ENCODE results near the gene OSBPL10.
"Not testable (repeated sequence)": the region's sequence is repeated elsewhere in the genome, so short reads cannot be mapped to it uniquely, and the experiment has no call there.

The OSBPL10 gene, protein sequence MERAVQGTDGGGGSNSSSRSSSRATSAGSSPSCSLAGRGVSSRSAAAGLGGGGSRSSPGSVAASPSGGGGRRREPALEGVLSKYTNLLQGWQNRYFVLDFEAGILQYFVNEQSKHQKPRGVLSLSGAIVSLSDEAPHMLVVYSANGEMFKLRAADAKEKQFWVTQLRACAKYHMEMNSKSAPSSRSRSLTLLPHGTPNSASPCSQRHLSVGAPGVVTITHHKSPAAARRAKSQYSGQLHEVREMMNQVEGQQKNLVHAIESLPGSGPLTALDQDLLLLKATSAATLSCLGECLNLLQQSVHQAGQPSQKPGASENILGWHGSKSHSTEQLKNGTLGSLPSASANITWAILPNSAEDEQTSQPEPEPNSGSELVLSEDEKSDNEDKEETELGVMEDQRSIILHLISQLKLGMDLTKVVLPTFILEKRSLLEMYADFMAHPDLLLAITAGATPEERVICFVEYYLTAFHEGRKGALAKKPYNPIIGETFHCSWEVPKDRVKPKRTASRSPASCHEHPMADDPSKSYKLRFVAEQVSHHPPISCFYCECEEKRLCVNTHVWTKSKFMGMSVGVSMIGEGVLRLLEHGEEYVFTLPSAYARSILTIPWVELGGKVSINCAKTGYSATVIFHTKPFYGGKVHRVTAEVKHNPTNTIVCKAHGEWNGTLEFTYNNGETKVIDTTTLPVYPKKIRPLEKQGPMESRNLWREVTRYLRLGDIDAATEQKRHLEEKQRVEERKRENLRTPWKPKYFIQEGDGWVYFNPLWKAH
- 0 to 0.55 (median 0.21) reads per million in 18 experiments for total RNA-seq

DNA sequence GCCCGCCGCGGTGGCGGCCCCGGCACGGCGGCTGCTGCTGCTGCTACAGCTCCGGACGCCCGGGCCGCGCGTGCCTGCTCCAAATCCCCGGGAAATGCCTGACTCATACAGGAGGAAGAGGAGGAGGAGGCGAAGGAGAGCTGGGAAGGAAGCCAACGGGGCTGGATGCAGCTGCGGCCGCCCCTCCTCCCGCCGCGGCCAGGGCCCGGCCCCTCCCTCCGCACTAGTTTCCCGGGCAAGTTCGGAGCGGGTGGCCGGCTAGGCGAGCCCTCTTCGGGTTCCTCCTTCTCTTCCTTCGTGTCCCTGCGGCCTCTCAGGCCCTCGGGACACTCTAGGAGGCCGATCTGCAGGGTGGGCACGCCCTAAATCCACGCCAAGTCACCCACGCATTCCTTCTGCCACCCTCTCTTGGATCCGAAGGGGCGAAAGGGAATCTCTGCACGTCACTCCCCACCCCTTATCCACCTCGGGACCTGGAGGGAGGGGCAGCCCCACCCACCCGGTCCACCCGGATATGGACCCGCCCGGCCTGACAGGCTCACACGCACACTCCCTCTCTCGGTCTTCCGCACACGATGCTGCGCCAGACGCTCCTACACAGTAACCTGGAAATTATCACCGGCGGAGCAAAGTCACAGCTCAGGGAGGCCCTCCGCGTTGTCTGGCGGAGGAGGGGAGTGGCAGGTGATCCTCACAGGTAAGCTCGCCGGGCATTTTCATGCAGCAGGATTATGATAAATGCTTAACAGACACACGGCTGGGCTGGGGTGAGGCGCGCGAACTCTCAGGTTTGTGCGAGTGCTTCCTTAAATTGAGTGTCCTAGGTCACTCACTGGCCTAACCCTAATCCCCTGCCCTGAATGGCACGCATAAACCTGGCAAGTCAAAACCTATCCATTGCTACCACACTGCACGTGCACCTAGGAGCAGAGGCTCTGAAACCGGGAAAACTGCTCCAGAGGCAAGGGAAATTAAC, at the start of gene OSBPL10, which contains the start of gene ZNF860:
TSS of gene OSBPL10 (minus strand) at position 57 of the 976 bp plus-strand sequence. CDS start 83 bp downstream, outside the sequence.
TSS of gene ZNF860 (plus strand) at position 545 of the 976 bp plus-strand sequence. CDS start 7,330 bp downstream, outside the sequence.
- DNase-seq = peak; percentile 19 to 40

DNA sequence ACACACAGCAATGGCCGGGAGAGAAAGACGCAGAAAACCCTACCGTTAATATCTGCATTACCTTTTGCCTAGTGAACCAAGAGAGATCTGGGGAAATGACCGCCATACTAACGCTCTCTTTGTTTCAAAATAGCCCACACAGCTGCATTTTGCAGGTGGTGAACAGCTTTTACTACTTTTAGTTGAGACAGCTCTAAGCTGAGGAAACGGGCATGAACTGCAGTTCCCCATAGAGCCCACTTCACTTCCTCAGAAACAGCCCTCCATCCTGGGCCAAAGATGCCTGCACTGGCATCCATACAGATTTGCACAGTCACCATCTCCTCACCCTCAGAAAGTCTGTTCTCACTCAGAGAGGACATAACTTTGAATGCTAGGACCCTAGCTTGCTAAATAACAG, 45.5 kb upstream of the OSBPL10 start:
- peak in 1 of 2 donors; percentile 29 for DNase-seq

DNA sequence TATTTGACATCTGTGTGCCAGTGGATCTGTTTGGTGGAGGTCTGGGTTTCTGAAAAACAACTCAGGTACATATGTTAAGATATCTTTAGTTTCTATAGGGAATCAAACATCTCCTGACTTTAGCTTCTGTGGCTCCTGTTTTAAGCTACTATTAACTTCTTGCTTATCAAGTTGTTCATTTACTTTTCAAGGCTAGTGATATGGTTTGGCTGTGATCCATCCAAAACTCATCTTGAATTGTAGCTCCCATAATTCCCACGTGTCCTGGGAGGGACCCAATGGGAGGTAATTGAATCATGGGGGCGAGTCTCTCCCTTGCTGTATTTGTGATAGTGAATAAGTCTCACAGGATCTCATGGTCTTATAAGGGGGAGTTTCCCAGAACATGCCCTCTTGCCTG, 41.9 kb upstream of the OSBPL10 start:
- DNase-seq = no peak

DNA sequence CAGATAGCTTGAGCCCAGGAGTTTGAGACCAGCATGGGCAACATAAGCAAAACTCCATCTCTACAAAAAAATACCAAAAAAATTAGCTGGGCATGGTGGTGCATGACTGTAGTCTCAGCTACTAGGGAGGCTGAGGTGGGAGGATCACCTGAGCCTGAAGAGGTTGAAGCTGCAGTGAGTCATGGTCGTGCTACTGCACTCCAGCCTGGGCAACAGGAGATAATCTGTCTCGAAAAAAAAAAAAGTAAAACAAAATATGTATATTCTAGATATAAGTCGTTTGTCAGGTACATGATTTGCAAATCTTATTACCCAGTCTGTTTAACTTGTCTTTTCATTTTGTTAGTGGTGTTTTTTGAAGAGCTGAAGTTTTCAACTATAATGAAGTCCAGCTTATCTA, 40.7 kb upstream of the OSBPL10 start:
- DNase-seq = no peak

DNA sequence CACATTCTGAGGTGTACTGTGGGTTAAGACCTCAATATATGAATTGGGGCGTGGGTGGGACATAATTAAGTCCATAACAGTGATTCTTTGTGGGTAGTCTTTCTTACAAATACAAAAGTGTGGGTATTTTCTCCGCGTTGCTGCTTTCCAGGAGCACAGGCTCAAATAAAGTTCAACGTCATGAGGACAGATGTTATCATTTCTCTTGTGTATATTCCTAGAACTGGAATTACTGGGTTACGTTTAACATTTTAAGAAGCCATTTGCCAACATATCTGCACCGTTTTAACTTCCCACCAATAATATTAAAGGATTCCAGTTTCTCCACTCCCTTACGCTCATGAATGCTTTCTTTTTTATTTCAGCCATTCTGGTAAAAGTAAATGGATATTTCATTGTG, 40.1 kb upstream of the OSBPL10 start:
- no peak for DNase-seq

DNA sequence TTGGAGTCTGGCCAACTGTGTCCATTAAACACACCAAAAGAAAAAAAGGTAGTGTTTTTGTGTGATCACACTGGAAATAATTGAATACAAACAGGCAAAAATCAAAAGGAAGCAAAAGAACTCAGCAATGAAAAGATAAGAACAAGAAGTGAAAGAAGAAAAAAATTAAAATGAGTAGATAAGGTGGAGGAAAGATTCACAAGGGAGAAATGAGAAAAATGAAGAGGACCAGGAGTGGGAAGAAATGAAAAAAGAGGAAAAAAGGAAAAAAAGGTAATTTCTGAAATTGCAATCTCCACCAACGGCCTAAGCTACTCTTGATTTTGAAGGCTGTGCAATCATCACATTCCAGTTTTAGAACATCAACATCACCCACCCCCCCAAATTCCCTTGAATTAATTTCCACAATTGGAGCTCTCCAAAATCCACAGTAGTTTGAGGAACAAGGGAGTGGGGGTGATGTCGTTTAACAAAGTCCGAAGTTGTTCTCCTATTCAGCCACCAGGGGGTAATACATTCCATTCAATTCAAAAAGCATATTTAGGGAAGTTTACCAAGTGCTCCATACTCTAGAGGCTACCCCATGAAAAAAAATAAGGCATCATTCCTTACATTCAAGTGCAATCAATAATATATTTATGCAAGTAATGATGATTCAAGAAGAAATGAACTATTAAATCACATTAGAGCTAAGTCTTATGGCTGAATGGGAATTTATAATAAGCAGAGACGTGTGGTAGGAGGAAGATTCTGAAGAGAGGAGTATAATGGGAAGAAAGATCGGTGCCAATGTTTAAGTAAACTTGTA, 37.9 kb upstream of the OSBPL10 start:
- DNase-seq = peak; percentile 55 to 63

DNA sequence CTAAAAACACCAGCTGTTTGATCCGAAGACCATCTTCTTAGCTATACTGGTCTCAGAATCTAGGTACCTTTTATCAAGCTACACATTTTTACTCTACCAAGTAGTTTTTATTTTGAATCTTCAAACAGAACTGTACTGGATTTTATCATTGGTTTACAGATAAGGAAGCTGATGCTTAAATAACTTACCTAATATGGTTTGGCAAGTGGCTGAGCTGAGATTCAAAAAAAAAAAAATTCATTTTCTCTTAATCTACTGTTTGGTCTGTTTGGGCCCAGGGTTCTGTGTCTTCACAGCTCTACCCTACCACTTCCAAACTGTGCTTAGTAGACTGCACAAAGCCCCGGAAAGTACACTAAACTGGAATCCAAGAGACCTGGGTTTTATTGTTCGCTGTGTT, 36.2 kb upstream of the OSBPL10 start:
- DNase-seq = no peak

DNA sequence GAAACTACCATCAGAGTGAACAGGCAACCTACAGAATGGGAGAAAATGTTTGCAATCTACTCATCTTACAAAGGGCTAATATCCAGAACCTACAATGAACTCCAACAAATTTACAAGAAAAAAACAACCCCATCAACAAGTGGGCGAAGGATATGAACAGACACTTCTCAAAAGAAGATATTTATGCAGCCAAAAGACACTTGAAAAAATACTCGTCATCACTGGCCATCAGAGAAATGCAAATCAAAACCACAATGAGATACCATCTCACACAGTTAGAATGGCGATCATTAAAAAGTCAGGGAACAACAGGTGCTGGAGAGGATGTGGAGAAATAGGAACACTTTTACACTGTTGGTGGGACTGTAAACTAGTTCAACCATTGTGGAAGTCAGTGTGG, 34.6 kb upstream of the OSBPL10 start:
- not testable (repeated sequence) for DNase-seq

DNA sequence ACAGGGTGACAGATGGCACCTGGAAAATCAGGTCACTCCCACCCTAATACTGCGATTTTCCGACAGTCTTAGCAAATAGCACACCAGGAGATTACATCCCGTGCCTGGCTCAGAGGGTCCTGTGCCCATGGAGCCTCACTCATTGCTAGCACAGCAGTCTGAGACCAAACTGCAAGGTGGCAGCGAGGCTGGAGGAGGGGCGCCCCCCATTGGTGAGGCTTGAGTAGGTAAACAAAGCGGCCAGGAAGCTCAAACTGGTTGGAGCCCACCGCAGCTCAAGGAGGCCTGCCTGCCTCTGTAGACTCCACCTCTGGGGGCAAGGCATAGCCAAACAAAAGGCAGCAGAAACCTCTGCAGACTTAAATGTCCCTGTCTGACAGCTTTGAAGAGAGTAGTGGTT, 29.6 kb upstream of the OSBPL10 start:
- DNase-seq = not testable (repeated sequence)

DNA sequence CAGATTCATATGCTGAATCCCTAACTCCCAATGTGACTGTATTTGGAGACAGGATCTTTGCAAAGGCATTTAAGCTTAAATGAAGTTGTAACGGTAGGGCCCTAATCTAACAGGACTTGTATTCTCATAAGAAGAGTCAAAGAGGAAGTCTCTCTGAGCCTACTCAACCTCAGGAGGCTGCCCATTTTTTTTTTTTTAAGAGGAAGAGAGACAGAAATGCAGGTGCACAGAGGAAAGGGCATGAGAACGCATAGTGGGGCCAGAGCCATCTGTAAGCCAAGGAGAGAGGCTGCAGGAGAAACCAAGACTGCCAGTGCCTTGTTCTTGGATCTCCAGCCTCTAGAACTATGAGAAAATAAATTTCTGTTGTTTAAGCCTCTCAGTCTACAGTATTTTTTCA, 28.9 kb upstream of the OSBPL10 start:
- no peak for DNase-seq

DNA sequence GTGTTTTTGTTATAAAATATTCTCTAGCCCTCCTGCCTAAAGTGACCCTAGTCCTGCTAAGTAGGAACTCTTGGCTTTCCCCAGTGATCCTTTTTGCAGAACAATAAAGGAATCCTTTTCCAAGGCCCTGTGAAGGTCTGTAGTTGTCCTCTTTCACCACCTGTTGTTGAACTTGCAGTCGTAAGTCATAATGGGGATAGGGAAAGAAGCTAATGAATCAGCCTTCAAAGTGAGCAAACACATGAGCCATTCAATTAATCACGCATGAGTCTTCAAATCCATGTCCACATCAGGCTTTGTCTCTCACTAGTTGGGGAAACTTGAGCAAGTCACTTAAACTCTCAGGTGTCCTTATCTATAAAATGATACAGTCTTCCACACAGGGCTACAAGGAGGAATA, 28.0 kb upstream of the OSBPL10 start:
- DNase-seq = no peak

DNA sequence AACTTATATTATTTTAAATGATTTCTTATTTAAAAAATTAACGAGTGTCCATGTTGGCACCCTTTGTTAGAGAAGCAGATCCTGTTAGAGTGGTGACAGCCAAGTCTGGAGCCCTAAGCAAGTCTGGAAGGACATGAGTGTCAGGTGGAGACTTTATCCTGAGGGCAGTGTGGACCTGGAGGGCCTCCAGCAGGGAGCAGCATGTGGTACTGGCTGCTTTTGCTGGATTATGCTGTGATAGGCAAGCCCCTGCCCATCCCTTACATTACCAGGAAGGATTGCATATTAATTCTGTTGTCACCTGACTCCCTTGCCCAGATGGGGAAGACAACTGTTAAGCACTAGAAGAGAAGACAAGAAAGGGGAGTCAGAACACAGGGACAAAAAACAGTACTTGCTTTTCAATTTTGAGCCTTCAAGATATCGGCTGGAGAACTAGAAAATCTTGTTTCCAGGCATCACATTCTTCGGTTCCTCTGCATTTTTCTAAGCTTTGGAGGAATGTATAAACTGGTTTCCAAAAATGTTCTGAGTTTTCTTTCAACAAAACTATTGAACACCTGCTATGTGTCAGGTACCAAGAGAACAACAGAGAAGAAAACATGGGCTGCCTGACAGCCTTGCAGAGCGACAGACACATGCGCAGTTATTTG, 23.2 kb upstream of the OSBPL10 start:
- no peak for DNase-seq

DNA sequence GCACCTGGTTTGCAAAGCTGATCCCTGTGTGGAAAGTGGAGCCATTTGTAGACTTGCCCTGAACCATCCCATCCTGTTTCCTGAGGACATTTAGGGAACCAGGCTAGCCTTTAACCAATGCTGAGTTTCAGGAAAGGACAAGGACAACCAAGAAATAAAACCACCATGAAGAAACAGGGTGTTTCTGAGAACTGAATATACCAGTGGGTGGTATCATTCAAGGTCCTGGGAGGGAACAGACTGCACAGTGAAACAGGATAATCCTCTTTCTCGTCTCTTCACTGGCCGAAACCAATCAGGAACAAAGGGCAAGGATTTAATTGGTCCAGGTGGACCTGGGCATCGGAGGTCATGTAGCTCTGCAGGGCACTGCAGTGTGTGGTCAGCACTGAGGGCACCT, 22.3 kb upstream of the OSBPL10 start:
- no peak for DNase-seq

DNA sequence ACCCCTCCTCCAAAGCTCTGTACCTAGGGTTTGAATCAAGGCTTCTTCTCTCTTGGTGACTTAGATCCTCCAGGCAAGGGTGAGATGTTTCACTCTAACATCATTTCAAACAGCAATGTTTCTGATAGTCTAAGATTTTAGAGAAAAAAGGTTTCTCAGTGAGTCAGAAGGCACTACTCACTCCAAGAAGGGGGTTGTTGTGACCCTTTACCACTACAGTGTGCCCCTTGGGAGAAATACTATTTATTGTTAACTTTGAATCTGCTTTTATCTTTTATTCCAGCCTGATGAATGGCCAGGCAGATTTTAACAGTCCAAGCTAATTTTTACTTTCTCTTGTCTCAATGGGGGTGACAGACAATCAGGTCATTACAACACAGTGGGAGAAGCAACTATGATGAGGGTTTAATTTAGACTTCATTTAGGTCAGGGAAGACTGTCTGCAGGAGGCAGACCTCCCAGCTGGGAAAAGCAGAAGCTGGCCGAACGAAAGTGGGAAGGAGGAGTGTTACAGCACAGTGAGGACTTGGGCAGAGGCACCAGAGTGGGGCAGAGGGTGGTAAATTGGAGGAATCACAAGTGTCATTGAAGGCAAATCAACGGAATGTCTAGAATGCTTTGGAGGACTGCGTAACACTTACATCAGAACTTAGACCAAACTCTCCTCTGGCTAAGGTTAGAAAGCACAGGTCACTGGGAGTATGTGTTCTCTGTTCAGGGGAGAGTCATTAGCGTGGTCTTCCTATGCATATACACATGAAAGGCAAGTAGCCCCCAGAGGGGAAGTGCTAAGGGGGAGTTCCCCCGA, 21.7 kb upstream of the OSBPL10 start:
- DNase-seq = peak in 1 of 2 donors; percentile 39

DNA sequence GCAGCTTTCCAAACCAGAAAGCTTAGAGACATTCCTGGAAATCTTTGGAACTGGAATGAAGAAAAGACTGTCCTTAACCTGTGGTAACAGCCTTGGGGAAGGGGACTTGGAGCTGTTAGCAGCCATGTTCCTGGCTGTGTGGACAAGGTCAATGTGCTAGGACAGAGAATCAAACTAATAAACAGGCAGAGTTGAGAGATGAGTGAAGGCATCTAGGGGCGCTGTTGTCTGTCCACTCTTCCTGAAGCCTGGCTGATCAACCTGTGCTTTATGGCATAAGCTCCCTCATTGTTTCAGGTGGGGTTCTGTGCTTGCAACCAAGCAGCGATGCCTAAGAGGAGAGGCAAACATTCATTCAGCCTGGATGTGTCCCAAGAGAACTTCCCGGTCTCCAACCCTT, 19.8 kb upstream of the OSBPL10 start:
- DNase-seq = no peak

DNA sequence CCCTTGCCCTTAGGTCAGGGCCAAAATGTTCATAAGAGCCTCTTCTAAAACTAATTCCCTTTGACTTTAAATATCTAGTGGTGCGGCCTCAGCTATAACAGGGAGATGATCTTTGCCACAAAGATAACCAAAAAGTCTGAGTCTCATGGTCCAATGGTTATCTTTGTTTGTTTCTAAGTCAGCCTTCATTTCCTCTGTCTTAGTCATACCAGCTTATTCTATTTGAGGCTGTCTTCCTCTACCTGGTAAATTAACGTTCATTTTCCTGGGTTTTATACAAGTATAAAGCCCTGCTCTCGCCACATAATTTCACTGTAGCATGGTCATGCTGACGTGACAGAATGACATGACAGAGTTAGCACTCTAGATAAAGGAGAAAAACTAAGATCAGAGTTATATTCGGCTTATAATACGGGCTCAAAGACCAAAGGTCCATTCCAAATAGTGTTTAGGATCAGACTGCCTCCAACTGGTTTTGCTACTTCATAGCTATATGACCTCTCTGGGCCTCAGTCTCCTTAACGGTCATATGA, 18.9 kb upstream of the OSBPL10 start:
- no peak for DNase-seq

DNA sequence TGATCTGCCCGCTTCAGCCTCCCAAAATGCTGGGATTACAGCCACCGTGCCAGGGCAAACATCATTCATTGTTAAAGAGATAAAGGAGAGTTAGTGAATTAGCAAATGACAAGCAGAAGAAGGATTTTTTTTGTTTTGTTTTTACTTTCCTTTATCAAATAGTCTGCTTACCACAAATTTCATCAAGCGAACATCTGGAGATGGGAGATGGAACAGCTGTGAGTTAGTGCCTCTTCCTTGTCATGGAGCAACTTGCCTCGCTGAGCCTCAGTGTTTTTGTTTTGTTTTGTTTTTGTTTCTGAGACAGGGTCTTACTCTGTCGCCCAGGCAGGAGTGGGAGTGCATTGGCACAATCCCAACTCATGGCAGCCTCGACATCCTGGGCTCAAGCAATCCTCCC, 16.4 kb upstream of the OSBPL10 start:
- DNase-seq = no peak

DNA sequence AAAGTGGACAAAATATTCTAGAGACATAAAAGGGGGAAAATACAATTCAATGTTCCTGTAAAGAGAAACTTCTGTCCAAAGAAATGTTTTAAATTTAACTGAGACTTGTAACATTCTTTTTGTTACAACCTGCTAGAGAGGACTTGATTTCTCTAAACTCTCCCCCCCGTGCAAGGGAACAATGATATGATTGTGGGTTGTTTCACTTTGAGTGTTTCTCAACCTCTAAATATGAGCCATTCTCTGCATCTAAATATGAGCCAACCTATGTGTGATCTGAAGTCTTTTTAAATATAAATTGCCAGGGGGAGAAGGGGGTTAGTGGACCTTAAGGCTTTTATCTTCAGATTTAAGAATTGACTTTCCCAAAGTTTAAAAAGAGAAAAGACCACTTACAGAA, 15.1 kb upstream of the OSBPL10 start:
- DNase-seq = no peak

DNA sequence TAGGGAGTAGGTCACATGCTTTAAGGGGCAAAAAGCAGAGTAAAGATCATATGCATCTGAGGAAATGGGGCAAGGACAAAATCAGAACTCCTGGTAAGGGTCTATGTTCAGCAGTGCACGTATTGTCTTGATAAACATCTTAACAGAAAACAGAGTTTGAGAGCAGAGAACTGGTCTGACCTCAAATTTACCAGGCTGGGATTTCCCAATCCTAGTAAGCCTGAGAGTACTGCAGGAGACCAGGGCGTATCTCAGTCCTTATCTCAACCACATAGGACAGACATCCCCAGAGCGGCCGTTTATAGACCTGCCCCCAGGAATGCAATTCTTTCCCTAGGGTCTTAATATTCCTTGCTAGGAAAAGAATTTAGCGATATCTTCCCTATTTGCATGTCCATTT, 14.0 kb upstream of the OSBPL10 start:
- DNase-seq = not testable (repeated sequence)

DNA sequence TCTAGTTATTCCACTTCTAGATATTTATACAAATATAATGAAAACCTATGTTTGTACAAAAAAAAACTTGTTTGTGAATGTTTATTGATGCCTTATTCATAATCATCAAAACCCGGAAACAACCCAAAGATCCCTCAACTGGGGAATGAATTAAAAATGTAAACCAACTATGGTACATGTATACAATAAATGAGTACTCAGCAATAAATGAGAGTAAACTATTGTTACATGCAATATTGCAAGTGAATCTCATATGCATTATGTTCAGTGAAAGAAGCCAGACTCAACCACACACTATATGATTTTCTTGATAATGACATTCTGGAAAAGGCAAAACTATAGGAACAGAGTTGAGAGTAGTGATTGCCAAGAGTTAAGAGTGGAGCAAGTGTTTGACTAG, 12.8 kb upstream of the OSBPL10 start:
- DNase-seq = no peak

Measured in inflammatory macrophage (primary cell).